Lower leg skin (tissue), 4 donors: Measurements from ENCODE around the gene AKAP6. TPM values are rescaled to one million over a fixed set of nuclear protein-coding genes. Genes with fewer than 3 reads are reported as not detected.

Experiments
- DNase-seq, 2 donors: peaks; one replicate each; pipeline ENCODE4 v3.0.0-alpha.2; 2019; ENCODE audit warnings: low spot score in 2 of 2
- H3K4me3 ChIP-seq: fragments of 200-600 bp; sonication (generic); 2 replicates; pipeline ENCODE4 v1.5.1; 2017; ENCODE audit warnings: mild to moderate bottlenecking, low read depth; ENCODE audit not compliant: poor library complexity, severe bottlenecking
- CTCF ChIP-seq, 3 donors: fragments of 450-650 bp; IDR thresholded peaks; one replicate each; pipeline ENCODE4 v1.5.1; 2016; ENCODE audit warnings: antibody characterized with exemption in 3 of 3, mild to moderate bottlenecking in 3 of 3, moderate library complexity in 2 of 3
- POLR2A ChIP-seq, 2 donors: fragments of 450-650 bp; IDR thresholded peaks; one replicate each; pipeline ENCODE4 v1.6.1; 2016 to 2017; ENCODE audit warnings: antibody characterized with exemption in 2 of 2, mild to moderate bottlenecking in 1 of 2, moderate library complexity in 1 of 2
- WGBS, 2 donors: methylation state at CpG; one replicate each; pipeline ENCODE4 v1.1.5; 2018; 5-methylcytosine and 5-hydroxymethylcytosine counted together
- intact Hi-C: fragments of 100-400 bp; cut with DNase I; formaldehyde crosslinking; loops from one replicate; pipeline ENCODE4 v1.15.0; 2023; ENCODE audit warnings: low total_unique reads
- total RNA-seq, 4 donors: library from RNA; depleted of rRNA; stranded (reverse); fragments of >200 nt; gene quantifications; one replicate each; pipeline ENCODE4 v1.1.0, GENCODE V29; 2016

The AKAP6 gene
- total RNA-seq, 4 donors from 2014 or later: 2.3 to 13.3 (median 3.6) TPM

- intact Hi-C loops: no loop called here
- no peak for TF ChIP-seq POLR2A (IDR thresholded peaks at IDR 0.05)
- TF ChIP-seq CTCF (IDR thresholded peaks at IDR 0.05): no peak
- H3K4me3 ChIP-seq: no peak overlapping the region
- WGBS, 2 donors: 50 to 53% methylated on average over 1 of the region's 1 CpG
- DNase-seq: no peak
Observed at GRCh38 chr14:32719601-32720000, 390.5 kb downstream of the AKAP6 start.

- no peak overlapping the region for H3K4me3 ChIP-seq
- 64 to 66% methylated on average over 2 of the region's 2 CpGs for WGBS, 2 donors
- intact Hi-C loops: no loop called here
- TF ChIP-seq CTCF (IDR thresholded peaks at IDR 0.05): no peak
- TF ChIP-seq POLR2A (IDR thresholded peaks at IDR 0.05): no peak
- no peak for DNase-seq
Observed at GRCh38 chr14:32720927-32721326, 391.8 kb downstream of the AKAP6 start.

GRCh38 chr14:32722631-32723183, 393.6 kb downstream of the AKAP6 start:
- DNase-seq: no peak
- WGBS, 2 donors: 94 to 97% methylated on average over 10 of the region's 10 CpGs
- TF ChIP-seq POLR2A (IDR thresholded peaks at IDR 0.05): no peak
- no peak for TF ChIP-seq CTCF (IDR thresholded peaks at IDR 0.05)
- intact Hi-C loops: no loop called here
- H3K4me3 ChIP-seq: no peak overlapping the region

GRCh38 chr14:32724867-32725471, 395.9 kb downstream of the AKAP6 start:
- intact Hi-C loops: no loop called here
- TF ChIP-seq CTCF (IDR thresholded peaks at IDR 0.05) (no peak), POLR2A (IDR thresholded peaks at IDR 0.05) (no peak)
- no peak for DNase-seq
- WGBS, 2 donors: 22 to 25% methylated on average over 6 of the region's 6 CpGs
- H3K4me3 ChIP-seq: no peak overlapping the region

- DNase-seq: no peak
- H3K4me3 ChIP-seq: no peak overlapping the region
- WGBS, 2 donors: 77 to 83% methylated on average over 4 of the region's 4 CpGs
- TF ChIP-seq POLR2A (IDR thresholded peaks at IDR 0.05) (no peak), CTCF (IDR thresholded peaks at IDR 0.05) (no peak)
- intact Hi-C loops: no loop called here
Observed at GRCh38 chr14:32726516-32726915, 397.4 kb downstream of the AKAP6 start.

GRCh38 chr14:32727832-32728231, 398.7 kb downstream of the AKAP6 start:
- 87 to 94% methylated on average over 5 of the region's 5 CpGs for WGBS, 2 donors
- intact Hi-C loops: no loop called here
- DNase-seq: no peak

More at GRCh38 chr14:32727832-32728231, 398.7 kb downstream of the AKAP6 start:
- no peak for TF ChIP-seq CTCF (IDR thresholded peaks at IDR 0.05)
- no peak for TF ChIP-seq POLR2A (IDR thresholded peaks at IDR 0.05)
- H3K4me3 ChIP-seq: no peak overlapping the region
